GM12878 (cell line): ENCODE measurements around the gene LSMEM2. TPM values are rescaled to one million over a fixed set of nuclear protein-coding genes. Genes with fewer than 3 reads are reported as not detected.

ENCODE experiments used
- ATAC-seq: fragments of 200-7000 bp; cut with Tn5 transposase; 3 replicates; pipeline ENCODE4 v1.9.1; 2020; ENCODE audit warnings: mild to moderate bottlenecking, moderate library complexity
- BruUV-seq: library from RNA; stranded (reverse); fragments of 400-500 nt; replicated peaks from 2 replicates; lab custom pipeline; 2021; lab: Mats Ljungman, UMichigan
- CTCF ChIA-PET: fragments of 300-600 bp; sonication (Branson Sonifier 250); formaldehyde crosslinking; extraction: SDS; loops from one replicate; lab custom pipeline; 2021; ENCODE audit warnings: inconsistent platforms; lab: Yijun Ruan, JAX
- POLR2A ChIA-PET: fragments of 350-600 bp; formaldehyde crosslinking; extraction: SDS; loops from one replicate; lab custom pipeline; 2021; ENCODE audit warnings: inconsistent platforms; lab: Charles Lee
- RAD21 ChIA-PET: fragments of 300-600 bp; sonication (Branson Sonifier 250); formaldehyde crosslinking; loops from one replicate; lab custom pipeline; 2023; ENCODE audit warnings: antibody characterized with exemption; ENCODE audit not compliant: unreplicated experiment; lab: Charles Lee
- SMC1A ChIA-PET: fragments of 300-600 bp; sonication (Branson Sonifier 250); formaldehyde crosslinking; loops from one replicate; lab custom pipeline; 2023; ENCODE audit not compliant: unreplicated experiment, uncharacterized antibody; lab: Charles Lee
- DNase-seq: peaks from one replicate; pipeline ENCODE4 v3.0.0-alpha.2; 2011; ENCODE audit warnings: low read depth, low spot score
- FAIRE-seq: peaks from 3 replicates; lab custom pipeline; 2011; peaks lifted over from hg19 to GRCh38; lab: Jason Lieb, UNC
- H2AFZ ChIP-seq: 2 replicates; pipeline ENCODE4 v1.6.0; 2011; ENCODE audit warnings: low read depth, low read length, control low read depth; ENCODE audit not compliant: control insufficient read depth
- H3K27ac ChIP-seq: 2 replicates; pipeline ENCODE4 v1.5.1; 2011; ENCODE audit warnings: control low read depth; ENCODE audit not compliant: control insufficient read depth, insufficient read depth
- H3K27me3 ChIP-seq, 2 experiments: replicated peaks in 1 of 2; 2 replicates each; pipeline versions ENCODE4 v1.6.0 to v1.6.1; 2011; ENCODE audit warnings: low read length in 1 of 2; ENCODE audit not compliant: control insufficient read depth in 2 of 2, insufficient read depth in 2 of 2
- H3K36me3 ChIP-seq, 2 experiments: 2 replicates each; pipeline ENCODE4 v1.5.1; 2011; ENCODE audit warnings: low read length in 1 of 2; ENCODE audit not compliant: control insufficient read depth in 2 of 2, insufficient read depth in 2 of 2
- H3K4me1 ChIP-seq: 2 replicates; pipeline ENCODE4 v1.6.1; 2011; ENCODE audit warnings: mild to moderate bottlenecking, low read length, moderate library complexity, mixed read lengths; ENCODE audit not compliant: control insufficient read depth, insufficient read depth
- H3K4me2 ChIP-seq: 2 replicates; pipeline ENCODE4 v1.6.0; 2011; ENCODE audit warnings: control low read depth; ENCODE audit not compliant: control insufficient read depth, insufficient read depth
- H3K4me3 ChIP-seq: fragments of 200-600 bp; sonication (generic); 2 replicates; pipeline ENCODE4 v1.5.1; 2016
- H3K79me2 ChIP-seq: 2 replicates; pipeline ENCODE4 v1.6.0; 2011; ENCODE audit warnings: low read length; ENCODE audit not compliant: control insufficient read depth, insufficient read depth
- H3K9ac ChIP-seq: 2 replicates; pipeline ENCODE4 v1.8.0; 2011; ENCODE audit warnings: low read length, control low read depth, mixed read lengths; ENCODE audit not compliant: control insufficient read depth, insufficient read depth
- H3K9me3 ChIP-seq: replicated peaks from 3 replicates; pipeline ENCODE4 v1.5.1; 2011; ENCODE audit warnings: mild to moderate bottlenecking, low read length; ENCODE audit not compliant: control insufficient read depth, insufficient read depth
- H4K20me1 ChIP-seq: 2 replicates; pipeline ENCODE4 v1.6.0; 2011; ENCODE audit not compliant: control insufficient read depth, insufficient read depth
- ATF7 ChIP-seq: fragments of 450-650 bp; IDR thresholded peaks from 2 replicates; pipeline ENCODE4 v1.6.1; 2016; ENCODE audit warnings: low read depth, mild to moderate bottlenecking
- CUX1 ChIP-seq: IDR thresholded peaks from 2 replicates; pipeline ENCODE4 v1.6.1; 2012; ENCODE audit warnings: improper control_type of control experiment, low read depth, low read length; ENCODE audit not compliant: insufficient replicate concordance
- IKZF1 ChIP-seq: fragments of 450-650 bp; conservative IDR thresholded peaks from 2 replicates; pipeline ENCODE4 v1.6.1; 2017; ENCODE audit warnings: antibody characterized with exemption, mild to moderate bottlenecking
- IRF5 ChIP-seq: fragments of 450-650 bp; IDR thresholded peaks from 2 replicates; pipeline ENCODE4 v1.6.1; 2017; ENCODE audit warnings: borderline replicate concordance
- LARP7 ChIP-seq: fragments of 450-650 bp; IDR thresholded peaks from 2 replicates; pipeline ENCODE4 v1.6.1; 2017; ENCODE audit warnings: mild to moderate bottlenecking
- MXI1 ChIP-seq: fragments of 150-350 bp; IDR thresholded peaks from 2 replicates; pipeline ENCODE4 v1.6.1; 2011; ENCODE audit warnings: low read depth, mild to moderate bottlenecking, inconsistent platforms, low read length, improper control_type of control experiment
- PKNOX1 ChIP-seq: fragments of 450-650 bp; IDR thresholded peaks from 2 replicates; pipeline ENCODE4 v1.6.1; 2016; ENCODE audit warnings: mild to moderate bottlenecking
- POLR2A ChIP-seq: IDR thresholded peaks from 2 replicates; pipeline ENCODE4 v1.6.1; 2011; ENCODE audit warnings: low read depth, mild to moderate bottlenecking, low read length
- SMAD1 ChIP-seq: fragments of 450-650 bp; IDR thresholded peaks from 2 replicates; pipeline ENCODE4 v1.6.1; 2018; ENCODE audit warnings: mild to moderate bottlenecking, low read depth; ENCODE audit not compliant: partially characterized antibody
- TAF1 ChIP-seq: IDR thresholded peaks from 2 replicates; pipeline ENCODE4 v1.6.1; 2011; ENCODE audit warnings: mild to moderate bottlenecking, low read depth, low read length, borderline replicate concordance
- TBL1XR1 ChIP-seq: IDR thresholded peaks from 2 replicates; pipeline ENCODE4 v1.6.1; 2012; ENCODE audit warnings: low read depth, low read length, improper control_type of control experiment
- WRNIP1 ChIP-seq: IDR thresholded peaks from 2 replicates; pipeline ENCODE4 v1.6.1; 2011; ENCODE audit warnings: low read depth, low read length, improper control_type of control experiment, borderline replicate concordance
- YBX1 ChIP-seq: fragments of 450-650 bp; IDR thresholded peaks from 2 replicates; pipeline ENCODE4 v1.6.1; 2016; ENCODE audit warnings: antibody characterized with exemption
- WGBS: methylation state at CpG from one replicate; pipeline ENCODE4 v1.1.6; 2016; ENCODE audit warnings: low lambda C conversion rate; ENCODE audit not compliant: insufficient replicate concordance, insufficient coverage; ENCODE audit errors: missing lambda C conversion rate; 5-methylcytosine and 5-hydroxymethylcytosine counted together
- in situ Hi-C: fragments of 300-500 bp; cut with MboI; formaldehyde crosslinking; loops from 9 replicates; pipeline ENCODE4 v1.14.3; 2018; ENCODE audit warnings: mixed read lengths
- intact Hi-C: fragments of 100-400 bp; cut with micrococcal nuclease; formaldehyde crosslinking; loops from one replicate; pipeline ENCODE4 v1.14.2; 2022; ENCODE audit not compliant: unreplicated experiment
- polyA plus RNA-seq, 11 experiments: library from polyadenylated mRNA; depleted of rRNA in 4 of 11; unstranded in 6 of 11; stranded (reverse) in 5 of 11; fragments of >200 nt; fragmentation: Nextera tagmentation in 4 of 11; fragmentation: Illumina TruSeq in 1 of 11; extraction: Ambion mirVana in 4 of 11; extraction: Trizol in 1 of 11; gene quantifications; 1 replicate in 1 of 11; 2 replicates in 10 of 11; pipeline versions ENCODE4 v1.2.1 to v1.2.3, GENCODE V29; 2011 to 2016; ENCODE audit warnings: inconsistent platforms in 2 of 11, missing spikeins in 2 of 11, low read depth in 1 of 11
- total RNA-seq, 4 experiments: library from RNA; depleted of rRNA in 3 of 4; stranded (reverse); fragments of >200 nt in 3 of 4; fragmentation: Illumina TruSeq in 1 of 4; extraction: Trizol in 1 of 4; gene quantifications; 2 replicates each; pipeline versions ENCODE4 v1.2.1 to v1.2.3, GENCODE V29; 2013 to 2021
- TF ChIP-seq, protein P1 (sequence below): IDR thresholded peaks from 2 replicates; pipeline ENCODE4 v1.6.1; 2011; ENCODE audit warnings: borderline replicate concordance, low read depth, mild to moderate bottlenecking, moderate library complexity, mixed read lengths, low read length; ENCODE audit not compliant: insufficient read depth; ENCODE audit errors: extremely low read length

The LSMEM2 gene
- total and polyA plus RNA-seq, 10 of the 15 experiments (the other 5 are each of a cell fraction or from before 2014, with no cell fraction given): 0.17 TPM; not detected in 9

DNA sequence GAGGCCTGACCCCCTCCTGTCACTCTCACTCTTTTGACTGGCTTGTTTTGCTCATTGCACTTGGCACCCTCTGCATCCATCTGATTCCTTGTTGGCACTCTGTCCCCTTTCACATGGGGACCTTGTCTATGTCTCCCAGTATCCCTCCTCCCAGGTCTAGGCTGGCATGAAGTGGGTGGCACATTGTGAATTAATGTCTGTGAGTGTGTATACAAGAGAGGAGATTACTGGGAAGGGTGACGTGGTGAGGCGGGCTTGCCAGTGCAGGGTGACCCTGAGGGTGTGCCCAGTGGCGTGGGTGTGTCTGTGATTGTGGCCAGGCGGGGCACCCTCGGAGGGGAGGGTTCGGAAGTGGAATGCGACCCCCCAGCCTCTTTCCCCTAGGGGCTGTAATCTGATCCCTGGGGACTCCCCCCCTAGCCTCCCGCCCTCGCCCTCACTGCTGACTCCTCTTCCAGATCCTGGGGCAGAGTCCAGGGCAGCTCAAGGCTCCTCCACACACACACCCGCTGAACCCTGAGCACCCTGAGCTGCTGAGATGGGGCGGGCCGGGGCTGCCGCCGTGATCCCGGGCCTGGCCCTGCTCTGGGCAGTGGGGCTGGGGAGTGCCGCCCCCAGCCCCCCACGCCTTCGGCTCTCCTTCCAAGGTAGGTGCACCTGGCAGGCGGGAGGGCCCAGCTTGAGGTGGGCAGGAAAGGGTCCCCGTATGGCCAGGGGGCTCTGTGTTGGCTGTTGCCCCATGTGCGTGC, 10.0 kb upstream of the LSMEM2 start, which contains the start of gene SEMA3B (continued):
- no peak for TF ChIP-seq SMAD1
- no peak for TF ChIP-seq IRF5

DNA sequence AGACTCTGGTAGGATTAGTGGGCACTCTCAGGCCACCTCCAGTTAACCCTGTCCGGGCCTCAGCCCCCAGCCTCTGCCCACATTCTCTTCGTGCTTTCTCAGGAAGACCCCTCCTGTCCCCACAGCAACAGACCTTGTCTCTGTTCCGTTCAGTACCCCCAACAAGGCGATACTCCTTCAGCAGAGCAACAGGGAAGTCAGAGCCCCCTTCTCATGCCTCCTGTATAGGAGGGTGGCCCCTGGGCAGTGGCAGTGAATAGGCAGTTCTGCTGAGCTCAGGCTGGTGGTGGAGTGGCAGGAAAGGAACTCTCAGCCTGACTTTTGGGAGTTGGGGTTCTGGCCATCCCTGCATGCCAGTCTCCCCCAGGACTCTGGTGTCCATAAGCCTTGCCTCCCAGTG, 9.4 kb upstream of the LSMEM2 start:
- RAD21 ChIA-PET: no interaction called here
- intact Hi-C loops (no loop called here), in situ Hi-C loops (no loop called here)
- Histone ChIP-seq H3K9me3 (no peaks in the 10 kb centered on the region), H3K4me2 (no peak overlapping the region), H3K36me3 (no peaks in the 10 kb centered on the region), H3K9ac (no peak overlapping the region), H3K27ac (no peak overlapping the region), H3K4me1 (peaks cover 6% of the 10 kb centered on the region), H3K4me3 (no peak overlapping the region), H3K79me2 (no peaks in the 10 kb centered on the region), H2AFZ (no peak overlapping the region), H4K20me1 (no peaks in the 10 kb centered on the region), H3K27me3 (peaks cover under 1 to 5% of the 10 kb centered on the region in 2 experiments; a peak in 3 of 4 replicates)
- no peak for ATAC-seq
- no TSS peak for BruUV-seq
- SMC1A ChIA-PET: no interaction called here
- CTCF ChIA-PET: interaction anchor here (0.7 to 1.9 kb wide), 5 partner anchors 9 to 150 kb away, joined by 3 to 7 read pairs (median 4); no protein-coding TSS in a partner anchor
- POLR2A ChIA-PET: interaction anchor here (0.6 kb wide), 1 partner anchor 67 kb away, joined by 3 read pairs; no protein-coding TSS in a partner anchor
- 9% methylated on average over 4 of the region's 4 CpGs for WGBS
- no peak for FAIRE-seq
- DNase-seq: no peak
- TF ChIP-seq POLR2A (no peak), IKZF1 (no peak), MXI1 (no peak), CUX1 (no peak), ATF7 (no peak), WRNIP1 (no peak), LARP7 (no peak), TBL1XR1 (no peak), SMAD1 (no peak), YBX1 (no peak), TAF1 (no peak), PKNOX1 (no peak)
- TF ChIP-seq, protein P1, sequence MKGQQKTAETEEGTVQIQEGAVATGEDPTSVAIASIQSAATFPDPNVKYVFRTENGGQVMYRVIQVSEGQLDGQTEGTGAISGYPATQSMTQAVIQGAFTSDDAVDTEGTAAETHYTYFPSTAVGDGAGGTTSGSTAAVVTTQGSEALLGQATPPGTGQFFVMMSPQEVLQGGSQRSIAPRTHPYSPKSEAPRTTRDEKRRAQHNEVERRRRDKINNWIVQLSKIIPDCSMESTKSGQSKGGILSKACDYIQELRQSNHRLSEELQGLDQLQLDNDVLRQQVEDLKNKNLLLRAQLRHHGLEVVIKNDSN: no peak
